ENCODE measurements around the gene PLEKHH2. TPM values are rescaled to one million over a fixed set of nuclear protein-coding genes. Genes with fewer than 3 reads are reported as not detected.

PLEKHH2 gene
- polyA plus RNA-seq, 1 of the 3 experiments (the other 2 are of a cell fraction): 1.9 TPM

DNA sequence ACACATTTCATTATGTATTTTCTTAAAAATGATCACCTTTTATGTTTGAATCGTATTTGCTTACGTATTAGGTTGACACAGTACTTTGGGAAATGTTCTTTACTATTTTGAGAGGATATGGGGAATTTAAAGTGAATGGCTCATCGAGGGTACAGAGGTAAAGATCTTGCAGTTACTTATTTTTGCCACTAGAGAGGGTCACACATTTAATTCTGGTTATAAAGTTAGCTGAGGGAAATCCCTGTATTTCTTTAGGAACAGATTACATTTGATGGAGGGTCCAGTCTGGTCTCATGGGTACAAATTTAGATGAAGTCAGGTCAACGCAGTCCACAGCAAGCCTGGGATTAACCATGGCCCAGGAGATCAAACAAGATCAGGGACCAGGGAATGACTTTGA lies 161.2 kb downstream of the PLEKHH2 start:
- no peaks in the 10 kb centered on the region for H3K9me3 ChIP-seq
- 82% methylated on average over 4 of the region's 4 CpGs for WGBS (ENCODE audit: low lambda C conversion rate)
- TF ChIP-seq FOSL2 (IDR thresholded peaks at IDR 0.05; ENCODE audit: borderline replicate concordance, low read depth) (no peak), RAD21 (IDR thresholded peaks at IDR 0.05; ENCODE audit: low read length) (peak; percentile 36), FOXJ3 (CRISPR knock-in tag; IDR thresholded peaks at IDR 0.05) (no peak), JUND (IDR thresholded peaks at IDR 0.05) (no peak), POLR2AphosphoS5 (IDR thresholded peaks at IDR 0.05; ENCODE audit: low read depth, low read length) (no peak), CHD2 (IDR thresholded peaks at IDR 0.05; ENCODE audit: low read length, partially characterized antibody) (no peak), MEF2A (IDR thresholded peaks at IDR 0.05; ENCODE audit: borderline replicate concordance, low read depth) (no peak)
- TF ChIP-seq, protein P1, sequence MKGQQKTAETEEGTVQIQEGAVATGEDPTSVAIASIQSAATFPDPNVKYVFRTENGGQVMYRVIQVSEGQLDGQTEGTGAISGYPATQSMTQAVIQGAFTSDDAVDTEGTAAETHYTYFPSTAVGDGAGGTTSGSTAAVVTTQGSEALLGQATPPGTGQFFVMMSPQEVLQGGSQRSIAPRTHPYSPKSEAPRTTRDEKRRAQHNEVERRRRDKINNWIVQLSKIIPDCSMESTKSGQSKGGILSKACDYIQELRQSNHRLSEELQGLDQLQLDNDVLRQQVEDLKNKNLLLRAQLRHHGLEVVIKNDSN (IDR thresholded peaks at IDR 0.05; ENCODE audit: borderline replicate concordance, low read depth): no peak
- TF ChIP-seq, protein P2, sequence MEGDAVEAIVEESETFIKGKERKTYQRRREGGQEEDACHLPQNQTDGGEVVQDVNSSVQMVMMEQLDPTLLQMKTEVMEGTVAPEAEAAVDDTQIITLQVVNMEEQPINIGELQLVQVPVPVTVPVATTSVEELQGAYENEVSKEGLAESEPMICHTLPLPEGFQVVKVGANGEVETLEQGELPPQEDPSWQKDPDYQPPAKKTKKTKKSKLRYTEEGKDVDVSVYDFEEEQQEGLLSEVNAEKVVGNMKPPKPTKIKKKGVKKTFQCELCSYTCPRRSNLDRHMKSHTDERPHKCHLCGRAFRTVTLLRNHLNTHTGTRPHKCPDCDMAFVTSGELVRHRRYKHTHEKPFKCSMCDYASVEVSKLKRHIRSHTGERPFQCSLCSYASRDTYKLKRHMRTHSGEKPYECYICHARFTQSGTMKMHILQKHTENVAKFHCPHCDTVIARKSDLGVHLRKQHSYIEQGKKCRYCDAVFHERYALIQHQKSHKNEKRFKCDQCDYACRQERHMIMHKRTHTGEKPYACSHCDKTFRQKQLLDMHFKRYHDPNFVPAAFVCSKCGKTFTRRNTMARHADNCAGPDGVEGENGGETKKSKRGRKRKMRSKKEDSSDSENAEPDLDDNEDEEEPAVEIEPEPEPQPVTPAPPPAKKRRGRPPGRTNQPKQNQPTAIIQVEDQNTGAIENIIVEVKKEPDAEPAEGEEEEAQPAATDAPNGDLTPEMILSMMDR (IDR thresholded peaks at IDR 0.05): peak; percentile 37; the same call in 1 of the 2 replicates
- no peaks in the 10 kb centered on the region for H3K4me1 ChIP-seq (ENCODE audit: control insufficient read depth in 1 of 2, insufficient read depth in 2 of 2, low read depth in 1 of 2, low read length in 1 of 2)
- no peak overlapping the region for H2AFZ ChIP-seq (ENCODE audit: low read depth)
- H3K27ac ChIP-seq (ENCODE audit: low read depth in 2 of 2, low read length in 1 of 2): no peak overlapping the region
- H3K4me3 ChIP-seq (ENCODE audit: low read depth in 2 of 2, low read length in 1 of 2): no peak overlapping the region
- H3K9me2 ChIP-seq: no peaks in the 10 kb centered on the region
- no peaks in the 10 kb centered on the region for H3K79me2 ChIP-seq (ENCODE audit: insufficient read depth)
- POLR2A ChIA-PET: no interaction called here
- H3K36me3 ChIP-seq (replicated peaks in 1 of 2; ENCODE audit: control insufficient read depth in 1 of 2, insufficient read depth in 2 of 2, low read length in 1 of 2): peaks cover 24 to 26% of the 10 kb centered on the region in 2 experiments
- DNase-seq: no peak
- no peaks in the 10 kb centered on the region for H4K20me1 ChIP-seq (ENCODE audit: insufficient read depth)
- no peaks in the 10 kb centered on the region for H3K27me3 ChIP-seq (ENCODE audit: insufficient read depth)
- CTCF ChIA-PET: interaction anchor here (0.7 to 1.5 kb wide), 10 partner anchors 8 to 456 kb away, joined by 3 to 6 read pairs (median 4); no protein-coding TSS in a partner anchor
- no peak overlapping the region for H3K4me2 ChIP-seq
- H3F3A ChIP-seq (replicated peaks; ENCODE audit: insufficient read depth): no peaks in the 10 kb centered on the region
- H3K9ac ChIP-seq: no peak overlapping the region

DNA sequence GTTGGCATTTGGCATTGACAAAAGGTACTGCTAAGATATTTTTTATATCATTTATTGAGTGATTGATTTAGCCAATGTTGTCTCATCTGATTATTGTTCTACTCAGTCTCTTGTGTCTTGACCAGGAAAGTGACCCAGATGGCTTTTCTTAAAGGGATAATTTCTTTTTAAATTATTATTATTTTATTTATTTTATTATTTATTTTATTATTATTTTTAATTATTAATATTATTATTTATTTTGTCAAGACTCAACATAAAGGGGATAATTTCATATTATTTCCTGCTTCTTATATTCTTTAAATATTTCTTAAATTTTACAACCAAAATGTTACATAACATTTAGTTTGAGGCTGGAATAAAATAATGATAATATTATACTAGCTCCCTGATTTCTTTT lies 163.8 kb downstream of the PLEKHH2 start:
- no peak overlapping the region for H2AFZ ChIP-seq (ENCODE audit: low read depth)
- H3K9ac ChIP-seq: no peak overlapping the region
- H3K9me2 ChIP-seq: no peaks in the 10 kb centered on the region
- no peaks in the 10 kb centered on the region for H3K9me3 ChIP-seq
- H3K27ac ChIP-seq (ENCODE audit: low read depth in 2 of 2, low read length in 1 of 2): no peak overlapping the region
- ChIA-PET POLR2A (no interaction called here), CTCF (interaction anchor here (0.8 to 1.3 kb wide), 3 partner anchors 57 to 195 kb away, joined by 3 read pairs; no protein-coding TSS in a partner anchor)
- DNase-seq: no peak
- no peaks in the 10 kb centered on the region for H3K4me1 ChIP-seq (ENCODE audit: control insufficient read depth in 1 of 2, insufficient read depth in 2 of 2, low read depth in 1 of 2, low read length in 1 of 2)
- H3F3A ChIP-seq (replicated peaks; ENCODE audit: insufficient read depth): no peaks in the 10 kb centered on the region
- peaks cover 29 to 37% of the 10 kb centered on the region in 2 experiments for H3K36me3 ChIP-seq (replicated peaks in 1 of 2; ENCODE audit: control insufficient read depth in 1 of 2, insufficient read depth in 2 of 2, low read length in 1 of 2)
- H3K79me2 ChIP-seq (ENCODE audit: insufficient read depth): no peaks in the 10 kb centered on the region
- no peaks in the 10 kb centered on the region for H4K20me1 ChIP-seq (ENCODE audit: insufficient read depth)
- H3K27me3 ChIP-seq (ENCODE audit: insufficient read depth): no peaks in the 10 kb centered on the region
- H3K4me2 ChIP-seq: no peak overlapping the region
- H3K4me3 ChIP-seq (ENCODE audit: low read depth in 2 of 2, low read length in 1 of 2): no peak overlapping the region
- TF ChIP-seq FOXJ3 (CRISPR knock-in tag; IDR thresholded peaks at IDR 0.05): no peak
- no peak for TF ChIP-seq RXRA (IDR thresholded peaks at IDR 0.05; ENCODE audit: borderline replicate concordance, low read depth)
- TF ChIP-seq TEAD4 (IDR thresholded peaks at IDR 0.05; ENCODE audit: borderline replicate concordance, insufficient read depth): no peak
- TF ChIP-seq, protein P3, sequence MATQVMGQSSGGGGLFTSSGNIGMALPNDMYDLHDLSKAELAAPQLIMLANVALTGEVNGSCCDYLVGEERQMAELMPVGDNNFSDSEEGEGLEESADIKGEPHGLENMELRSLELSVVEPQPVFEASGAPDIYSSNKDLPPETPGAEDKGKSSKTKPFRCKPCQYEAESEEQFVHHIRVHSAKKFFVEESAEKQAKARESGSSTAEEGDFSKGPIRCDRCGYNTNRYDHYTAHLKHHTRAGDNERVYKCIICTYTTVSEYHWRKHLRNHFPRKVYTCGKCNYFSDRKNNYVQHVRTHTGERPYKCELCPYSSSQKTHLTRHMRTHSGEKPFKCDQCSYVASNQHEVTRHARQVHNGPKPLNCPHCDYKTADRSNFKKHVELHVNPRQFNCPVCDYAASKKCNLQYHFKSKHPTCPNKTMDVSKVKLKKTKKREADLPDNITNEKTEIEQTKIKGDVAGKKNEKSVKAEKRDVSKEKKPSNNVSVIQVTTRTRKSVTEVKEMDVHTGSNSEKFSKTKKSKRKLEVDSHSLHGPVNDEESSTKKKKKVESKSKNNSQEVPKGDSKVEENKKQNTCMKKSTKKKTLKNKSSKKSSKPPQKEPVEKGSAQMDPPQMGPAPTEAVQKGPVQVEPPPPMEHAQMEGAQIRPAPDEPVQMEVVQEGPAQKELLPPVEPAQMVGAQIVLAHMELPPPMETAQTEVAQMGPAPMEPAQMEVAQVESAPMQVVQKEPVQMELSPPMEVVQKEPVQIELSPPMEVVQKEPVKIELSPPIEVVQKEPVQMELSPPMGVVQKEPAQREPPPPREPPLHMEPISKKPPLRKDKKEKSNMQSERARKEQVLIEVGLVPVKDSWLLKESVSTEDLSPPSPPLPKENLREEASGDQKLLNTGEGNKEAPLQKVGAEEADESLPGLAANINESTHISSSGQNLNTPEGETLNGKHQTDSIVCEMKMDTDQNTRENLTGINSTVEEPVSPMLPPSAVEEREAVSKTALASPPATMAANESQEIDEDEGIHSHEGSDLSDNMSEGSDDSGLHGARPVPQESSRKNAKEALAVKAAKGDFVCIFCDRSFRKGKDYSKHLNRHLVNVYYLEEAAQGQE (IDR thresholded peaks at IDR 0.05; ENCODE audit: low read depth, low read length): no peak
- TF ChIP-seq, protein P4, sequence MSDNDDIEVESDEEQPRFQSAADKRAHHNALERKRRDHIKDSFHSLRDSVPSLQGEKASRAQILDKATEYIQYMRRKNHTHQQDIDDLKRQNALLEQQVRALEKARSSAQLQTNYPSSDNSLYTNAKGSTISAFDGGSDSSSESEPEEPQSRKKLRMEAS (IDR thresholded peaks at IDR 0.05; ENCODE audit: low read depth): no peak
- TF ChIP-seq FOXM1 (IDR thresholded peaks at IDR 0.05; ENCODE audit: low read depth): no peak
- TF ChIP-seq, protein P5, sequence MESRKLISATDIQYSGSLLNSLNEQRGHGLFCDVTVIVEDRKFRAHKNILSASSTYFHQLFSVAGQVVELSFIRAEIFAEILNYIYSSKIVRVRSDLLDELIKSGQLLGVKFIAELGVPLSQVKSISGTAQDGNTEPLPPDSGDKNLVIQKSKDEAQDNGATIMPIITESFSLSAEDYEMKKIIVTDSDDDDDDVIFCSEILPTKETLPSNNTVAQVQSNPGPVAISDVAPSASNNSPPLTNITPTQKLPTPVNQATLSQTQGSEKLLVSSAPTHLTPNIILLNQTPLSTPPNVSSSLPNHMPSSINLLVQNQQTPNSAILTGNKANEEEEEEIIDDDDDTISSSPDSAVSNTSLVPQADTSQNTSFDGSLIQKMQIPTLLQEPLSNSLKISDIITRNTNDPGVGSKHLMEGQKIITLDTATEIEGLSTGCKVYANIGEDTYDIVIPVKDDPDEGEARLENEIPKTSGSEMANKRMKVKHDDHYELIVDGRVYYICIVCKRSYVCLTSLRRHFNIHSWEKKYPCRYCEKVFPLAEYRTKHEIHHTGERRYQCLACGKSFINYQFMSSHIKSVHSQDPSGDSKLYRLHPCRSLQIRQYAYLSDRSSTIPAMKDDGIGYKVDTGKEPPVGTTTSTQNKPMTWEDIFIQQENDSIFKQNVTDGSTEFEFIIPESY (IDR thresholded peaks at IDR 0.05; ENCODE audit: borderline replicate concordance, low read depth): no peak
- TF ChIP-seq FOSL2 (IDR thresholded peaks at IDR 0.05; ENCODE audit: borderline replicate concordance, low read depth): no peak
- no peak for TF ChIP-seq TCF12 (IDR thresholded peaks at IDR 0.05)
- TF ChIP-seq TAF1 (IDR thresholded peaks at IDR 0.05; ENCODE audit: borderline replicate concordance, low read depth, low read length): no peak
- no peak for TF ChIP-seq NFIC (IDR thresholded peaks at IDR 0.05; ENCODE audit: borderline replicate concordance)
- no peak for TF ChIP-seq SIN3A (IDR thresholded peaks at IDR 0.05; ENCODE audit: borderline replicate concordance, low read depth, low read length)
- no peak for TF ChIP-seq ELF1 (IDR thresholded peaks at IDR 0.05)
